SK-N-SH (cell line): ENCODE measurements around the gene FRMD5.

ENCODE experiments used
- CTCF ChIP-seq: fragments of 200-600 bp; sonication (generic); IDR thresholded peaks from 2 replicates; pipeline ENCODE4 v1.6.1; 2017; ENCODE audit warnings: antibody characterized with exemption, mild to moderate bottlenecking, moderate library complexity
- EP300 ChIP-seq, 2 experiments: IDR thresholded peaks; 2 replicates each; pipeline versions ENCODE4 v1.4.0 to v1.6.1; 2012; ENCODE audit warnings: borderline replicate concordance in 1 of 2, low read depth in 1 of 2, low read length in 1 of 2
- EZH2phosphoT487 ChIP-seq: fragments of 200-600 bp; sonication (generic); IDR thresholded peaks from 2 replicates; pipeline ENCODE4 v1.6.1; 2017; ENCODE audit warnings: low read depth, mixed run types, mild to moderate bottlenecking, antibody characterized with exemption, moderate library complexity, borderline replicate concordance
- FOXM1 ChIP-seq: IDR thresholded peaks from 2 replicates; pipeline ENCODE4 v1.4.0; 2012; ENCODE audit warnings: low read depth, mild to moderate bottlenecking
- GATA2 ChIP-seq: sonication (generic); formaldehyde crosslinking; IDR thresholded peaks from 2 replicates; pipeline ENCODE4 v1.5.0; 2020; ENCODE audit warnings: mild to moderate bottlenecking, missing genetic modification reagents
- NFIC ChIP-seq: IDR thresholded peaks from 2 replicates; pipeline ENCODE4 v1.4.0; 2012; ENCODE audit warnings: borderline replicate concordance
- POLR2AphosphoS5 ChIP-seq: IDR thresholded peaks from 2 replicates; pipeline ENCODE4 v1.6.1; 2012; ENCODE audit warnings: low read depth, low read length
- RAD21 ChIP-seq: IDR thresholded peaks from 2 replicates; pipeline ENCODE4 v1.6.1; 2012; ENCODE audit warnings: mild to moderate bottlenecking, low read length
- TAF1 ChIP-seq: IDR thresholded peaks from 2 replicates; pipeline ENCODE4 v1.6.1; 2012; ENCODE audit warnings: low read depth, mild to moderate bottlenecking, low read length, moderate library complexity, borderline replicate concordance
- TF ChIP-seq, protein P1 (sequence below): IDR thresholded peaks from 2 replicates; pipeline ENCODE4 v1.6.1; 2012; ENCODE audit warnings: mild to moderate bottlenecking, low read depth, low read length, moderate library complexity

DNA sequence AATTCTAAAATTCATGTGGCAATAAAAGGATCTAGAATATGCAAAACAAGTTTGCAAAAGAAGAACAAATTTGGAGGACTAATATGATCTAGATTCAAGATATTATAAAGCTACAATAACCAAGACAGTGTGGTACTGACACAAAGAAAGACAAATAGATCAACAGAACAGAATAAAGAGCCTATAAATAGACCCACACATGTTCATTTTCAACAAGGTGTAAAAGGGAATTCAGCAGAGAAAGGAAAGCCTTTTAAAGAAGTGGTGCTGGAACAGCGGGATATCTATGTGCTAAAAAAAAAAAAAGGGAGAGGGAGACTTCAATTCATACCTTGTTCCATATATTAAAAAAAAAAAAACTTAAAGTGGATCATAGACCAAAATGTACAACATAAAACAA lies 219.3 kb downstream of the FRMD5 start:
- TF ChIP-seq, protein P1, sequence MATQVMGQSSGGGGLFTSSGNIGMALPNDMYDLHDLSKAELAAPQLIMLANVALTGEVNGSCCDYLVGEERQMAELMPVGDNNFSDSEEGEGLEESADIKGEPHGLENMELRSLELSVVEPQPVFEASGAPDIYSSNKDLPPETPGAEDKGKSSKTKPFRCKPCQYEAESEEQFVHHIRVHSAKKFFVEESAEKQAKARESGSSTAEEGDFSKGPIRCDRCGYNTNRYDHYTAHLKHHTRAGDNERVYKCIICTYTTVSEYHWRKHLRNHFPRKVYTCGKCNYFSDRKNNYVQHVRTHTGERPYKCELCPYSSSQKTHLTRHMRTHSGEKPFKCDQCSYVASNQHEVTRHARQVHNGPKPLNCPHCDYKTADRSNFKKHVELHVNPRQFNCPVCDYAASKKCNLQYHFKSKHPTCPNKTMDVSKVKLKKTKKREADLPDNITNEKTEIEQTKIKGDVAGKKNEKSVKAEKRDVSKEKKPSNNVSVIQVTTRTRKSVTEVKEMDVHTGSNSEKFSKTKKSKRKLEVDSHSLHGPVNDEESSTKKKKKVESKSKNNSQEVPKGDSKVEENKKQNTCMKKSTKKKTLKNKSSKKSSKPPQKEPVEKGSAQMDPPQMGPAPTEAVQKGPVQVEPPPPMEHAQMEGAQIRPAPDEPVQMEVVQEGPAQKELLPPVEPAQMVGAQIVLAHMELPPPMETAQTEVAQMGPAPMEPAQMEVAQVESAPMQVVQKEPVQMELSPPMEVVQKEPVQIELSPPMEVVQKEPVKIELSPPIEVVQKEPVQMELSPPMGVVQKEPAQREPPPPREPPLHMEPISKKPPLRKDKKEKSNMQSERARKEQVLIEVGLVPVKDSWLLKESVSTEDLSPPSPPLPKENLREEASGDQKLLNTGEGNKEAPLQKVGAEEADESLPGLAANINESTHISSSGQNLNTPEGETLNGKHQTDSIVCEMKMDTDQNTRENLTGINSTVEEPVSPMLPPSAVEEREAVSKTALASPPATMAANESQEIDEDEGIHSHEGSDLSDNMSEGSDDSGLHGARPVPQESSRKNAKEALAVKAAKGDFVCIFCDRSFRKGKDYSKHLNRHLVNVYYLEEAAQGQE = no peak
- TF ChIP-seq CTCF (no peak), POLR2AphosphoS5 (no peak), EP300 (IDR thresholded peaks at IDR 0.05; ENCODE audit: borderline replicate concordance in 1 of 2, low read depth in 1 of 2, low read length in 1 of 2) (no peak), TAF1 (no peak), RAD21 (no peak), NFIC (no peak), EZH2phosphoT487 (no peak), FOXM1 (no peak), GATA2 (no peak)
